Stimulated activated CD4-positive, alpha-beta T cell treated with anti-CD3 and anti-CD28 coated beads, TNF-alpha, amount 100 ng/mL, for 24 hours (primary cell): ENCODE data around the gene TCHHL1.
A peak's percentile ranks its signal among the peaks of the same experiment; 100 is the strongest.
"Not testable (repeated sequence)": the region's sequence is repeated elsewhere in the genome, so short reads cannot be mapped to it uniquely, and the experiment has no call there.

Experiments
- DNase-seq, 3 experiments: peaks; one replicate each; pipeline ENCODE4 v3.0.0-alpha.2; 2020; ENCODE audit warnings: low read depth in 3 of 3

TCHHL1 gene

GRCh38 chr1:152086760-152087159 lies 2.1 kb downstream of the TCHHL1 start:
- no peak for DNase-seq

GRCh38 chr1:152084853-152085252 lies 4.0 kb downstream of the TCHHL1 start:
- DNase-seq: no peak

DNA sequence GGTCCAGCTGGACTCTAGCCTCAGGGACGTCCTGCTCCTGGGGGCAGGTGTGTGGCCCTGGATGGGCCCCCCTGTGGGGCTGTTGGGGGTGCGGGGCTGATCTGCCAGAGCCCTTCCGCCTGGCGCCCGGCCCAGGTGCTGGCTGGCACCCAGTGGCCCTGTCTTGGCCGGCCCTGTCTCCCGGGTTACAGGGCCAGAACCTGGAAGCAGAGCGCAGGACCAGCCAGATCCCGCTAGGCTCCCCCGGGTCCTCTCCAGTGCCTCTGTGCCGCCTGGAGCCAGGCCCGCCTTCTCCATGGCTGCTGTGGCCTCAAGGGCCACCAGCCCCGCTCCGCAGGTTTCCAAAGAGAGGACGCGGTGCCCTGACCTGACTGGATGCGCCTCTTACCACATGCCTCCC lies 7.8 kb downstream of the TCHHL1 start:
- DNase-seq: not testable (repeated sequence)

DNA sequence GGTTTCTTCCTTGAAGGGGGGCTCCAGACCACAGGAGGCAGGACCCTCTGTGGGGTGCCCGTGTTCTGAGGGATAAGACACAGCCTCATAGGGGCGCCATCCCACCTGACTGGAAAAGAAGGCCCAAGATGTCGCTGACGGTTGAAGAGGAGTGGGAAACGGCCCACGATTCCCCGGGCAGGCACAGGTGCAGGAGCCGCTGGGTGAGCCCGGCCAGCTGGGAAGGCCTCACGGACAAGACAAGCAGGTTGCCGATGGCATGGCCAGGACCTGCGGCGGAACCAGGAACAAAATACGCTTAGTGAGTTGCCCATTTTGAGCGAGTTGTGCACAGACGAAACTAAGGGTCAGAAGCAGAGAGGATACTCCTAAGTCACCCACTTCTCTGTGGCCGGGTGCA lies 8.4 kb downstream of the TCHHL1 start:
- not testable (repeated sequence) for DNase-seq

GRCh38 chr1:152078831-152079441 lies 9.9 kb downstream of the TCHHL1 start:
- DNase-seq: no peak

DNA sequence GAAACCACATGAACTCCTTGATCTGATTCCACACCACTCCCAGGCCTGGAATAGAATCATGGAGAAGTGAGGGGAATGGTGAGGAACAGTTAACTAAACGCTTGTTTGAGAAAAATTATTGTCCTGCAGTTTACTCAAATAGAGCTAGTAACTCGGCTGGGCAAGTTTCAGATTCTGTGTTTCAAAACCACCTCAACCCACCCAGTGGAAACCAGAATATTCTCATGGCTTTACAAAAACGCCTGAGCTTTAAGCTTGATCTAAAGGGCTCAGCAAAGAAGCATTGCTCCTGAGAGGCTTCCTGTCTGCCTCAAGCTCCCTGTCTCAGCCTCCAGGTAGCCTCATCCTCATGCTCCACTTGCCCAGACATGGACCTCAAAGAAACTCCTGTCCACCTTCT lies 16.6 kb downstream of the TCHHL1 start:
- no peak for DNase-seq

DNA sequence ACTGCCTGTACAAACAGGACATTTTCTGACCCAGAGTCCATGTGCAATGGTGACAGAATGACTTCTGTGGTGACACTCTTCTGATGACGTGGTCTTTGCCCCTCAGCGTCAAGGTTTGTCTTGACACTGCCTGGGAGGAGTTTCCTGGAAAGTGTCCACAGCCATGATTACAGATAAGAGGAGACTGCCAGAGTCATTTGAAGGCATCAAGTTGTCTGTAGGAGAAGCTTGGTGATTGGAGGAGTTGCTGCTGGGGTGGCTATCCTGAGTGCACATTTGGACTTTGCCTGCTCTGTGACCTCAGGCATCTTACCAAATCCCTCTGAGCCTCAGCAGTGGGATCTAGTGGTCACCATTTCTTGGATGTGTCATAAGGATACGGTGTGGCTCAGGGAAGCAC lies 17.7 kb downstream of the TCHHL1 start:
- no peak for DNase-seq

DNA sequence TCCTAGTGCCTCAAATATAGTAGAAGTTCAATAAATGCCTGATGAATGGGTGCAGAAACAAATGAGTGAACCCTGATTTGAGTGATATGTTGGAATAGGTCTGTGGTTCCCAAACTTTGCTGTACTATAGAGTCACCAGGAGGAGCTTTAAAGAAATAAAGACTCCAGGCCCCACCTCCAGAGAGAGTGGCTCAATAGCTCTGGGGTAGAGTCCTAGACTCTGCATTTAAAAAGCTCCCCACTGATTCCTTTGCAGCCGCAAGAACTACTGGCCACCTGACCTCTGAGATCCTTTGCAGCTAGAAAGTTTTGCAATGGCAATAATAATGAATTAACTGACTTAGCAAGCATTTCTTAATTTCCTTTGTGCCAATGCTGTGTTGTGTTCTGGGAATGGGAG lies 20.9 kb downstream of the TCHHL1 start:
- DNase-seq: no peak

DNA sequence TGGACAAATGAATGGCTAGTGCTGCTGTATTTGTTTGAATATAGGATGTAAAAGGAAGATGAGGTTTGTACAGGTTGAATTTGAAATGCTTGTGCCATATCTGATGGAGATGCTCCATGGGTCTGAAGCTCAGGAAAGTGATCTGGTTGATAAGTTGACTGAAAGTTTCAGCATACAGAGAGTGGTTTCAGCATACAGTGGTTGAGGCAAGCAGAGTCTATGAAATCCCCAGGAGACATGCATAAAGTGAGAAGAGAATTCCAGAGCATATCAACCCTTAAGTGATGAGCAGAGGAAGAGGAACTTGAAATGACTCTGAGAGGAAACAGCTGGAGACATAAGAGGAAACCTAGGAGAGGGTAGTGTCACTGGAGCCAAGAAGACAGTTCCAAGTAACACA lies 21.7 kb downstream of the TCHHL1 start:
- DNase-seq: no peak

GRCh38 chr1:152061952-152062351 lies 26.9 kb downstream of the TCHHL1 start:
- no peak for DNase-seq

DNA sequence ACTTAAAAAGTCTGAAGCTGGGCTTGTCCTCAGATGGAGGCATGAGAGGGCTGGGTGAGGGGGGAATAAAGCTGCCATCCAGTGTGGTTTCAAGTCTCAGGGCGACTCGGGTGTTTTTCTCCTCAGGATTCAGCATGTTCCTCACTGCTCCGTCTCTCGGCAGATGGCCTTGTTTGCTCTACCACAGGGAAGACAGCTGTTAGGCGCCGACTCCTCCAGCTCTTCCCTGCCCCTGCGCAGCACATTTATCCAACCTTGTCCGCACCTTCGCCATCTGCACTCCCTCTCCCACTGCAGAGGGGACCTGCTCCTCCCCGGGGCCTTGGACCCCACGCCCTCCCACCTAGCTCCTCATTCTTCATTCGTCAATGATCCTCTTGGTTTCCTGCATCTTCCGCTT lies 35.5 kb downstream of the TCHHL1 start:
- no peak for DNase-seq

DNA sequence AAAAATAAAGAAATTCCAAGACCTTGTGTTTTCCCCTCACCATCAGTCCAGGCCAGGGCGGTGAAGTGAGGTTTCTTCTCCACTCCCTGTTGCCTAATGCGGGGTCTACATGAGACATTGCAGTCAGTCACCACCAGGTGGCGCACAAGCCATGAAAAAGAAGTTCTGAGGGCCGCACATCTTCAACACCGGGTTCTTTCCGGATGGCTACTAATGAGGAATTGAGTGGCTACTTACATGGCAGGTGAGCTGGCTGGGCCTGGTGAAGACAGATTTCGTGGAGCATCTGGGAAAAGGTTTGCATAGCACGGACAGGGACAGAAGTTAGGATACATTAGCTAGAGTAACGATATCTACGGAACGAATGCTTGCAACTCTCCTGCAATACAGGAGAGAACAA lies 36.3 kb downstream of the TCHHL1 start:
- peak; percentile 70 to 81 (median 79) for DNase-seq

GRCh38 chr1:152050886-152051675 lies 37.8 kb downstream of the TCHHL1 start:
- DNase-seq: no peak

GRCh38 chr1:152049291-152050083 lies 39.4 kb downstream of the TCHHL1 start:
- DNase-seq: no peak

- peak; percentile 28 to 61 (median 42) for DNase-seq
Observed at GRCh38 chr1:152048416-152049009, 40.4 kb downstream of the TCHHL1 start.

DNA sequence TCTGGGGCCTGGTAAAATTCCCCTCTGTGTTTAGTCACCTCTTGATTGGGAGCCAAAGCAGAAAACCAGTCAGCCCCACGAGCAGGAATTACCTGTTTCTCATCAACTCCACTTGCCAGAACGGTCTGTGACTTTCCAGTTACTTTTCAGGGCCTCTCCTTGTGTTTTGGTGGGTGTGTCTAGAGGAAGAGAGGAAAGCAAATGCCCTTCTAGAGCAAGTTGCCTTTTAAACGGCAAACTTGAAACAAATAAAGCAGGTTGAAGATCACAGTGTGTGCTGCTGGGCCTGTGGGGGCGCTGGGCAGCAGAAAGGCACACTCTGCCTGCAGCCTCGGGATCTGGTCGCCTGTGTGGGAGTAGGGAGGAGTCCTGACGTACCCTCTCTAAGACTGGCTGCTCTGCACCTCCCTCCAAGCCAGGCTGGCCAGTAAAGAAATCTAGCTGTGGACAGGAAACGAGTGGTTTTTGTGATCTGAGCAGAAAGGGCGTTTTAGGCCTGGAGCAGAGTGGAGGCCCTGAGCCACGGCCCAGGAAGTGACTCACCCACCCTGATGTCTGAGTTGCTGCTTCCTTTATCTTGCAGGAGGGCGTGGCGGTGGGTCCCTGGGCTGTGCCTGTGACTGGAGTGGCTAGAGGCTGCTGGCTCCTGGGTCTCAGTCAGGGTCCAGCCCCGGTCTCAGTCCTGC lies 41.0 kb downstream of the TCHHL1 start:
- DNase-seq: peak; percentile 65 to 86 (median 73)

GRCh38 chr1:152047413-152047729 lies 41.5 kb downstream of the TCHHL1 start:
- no peak for DNase-seq

GRCh38 chr1:152044386-152044785 lies 44.5 kb downstream of the TCHHL1 start:
- DNase-seq: no peak

- DNase-seq: no peak
Observed at GRCh38 chr1:152043870-152044269, 45.0 kb downstream of the TCHHL1 start.

- no peak for DNase-seq
Observed at GRCh38 chr1:152042030-152042429, 46.8 kb downstream of the TCHHL1 start.

DNA sequence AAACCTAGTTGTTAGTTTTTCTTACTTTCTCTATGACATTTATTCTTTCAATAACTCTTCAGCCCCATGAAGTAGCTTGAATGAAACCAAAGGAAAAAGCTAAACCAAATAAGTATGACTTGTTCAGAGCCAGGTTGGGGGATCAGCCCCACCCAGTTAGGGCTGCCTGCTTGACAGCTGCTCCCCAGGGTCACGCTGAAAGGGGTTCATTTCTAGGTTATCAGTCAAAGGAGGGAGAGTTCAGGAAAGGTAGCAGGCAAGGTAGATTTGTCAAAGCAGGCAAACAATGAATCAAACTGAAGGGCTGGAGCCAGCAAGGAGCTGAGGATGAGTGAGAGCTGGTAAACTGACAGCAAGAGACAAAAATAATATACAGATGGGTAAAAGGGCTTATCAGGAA lies 49.0 kb downstream of the TCHHL1 start:
- DNase-seq: no peak

DNA sequence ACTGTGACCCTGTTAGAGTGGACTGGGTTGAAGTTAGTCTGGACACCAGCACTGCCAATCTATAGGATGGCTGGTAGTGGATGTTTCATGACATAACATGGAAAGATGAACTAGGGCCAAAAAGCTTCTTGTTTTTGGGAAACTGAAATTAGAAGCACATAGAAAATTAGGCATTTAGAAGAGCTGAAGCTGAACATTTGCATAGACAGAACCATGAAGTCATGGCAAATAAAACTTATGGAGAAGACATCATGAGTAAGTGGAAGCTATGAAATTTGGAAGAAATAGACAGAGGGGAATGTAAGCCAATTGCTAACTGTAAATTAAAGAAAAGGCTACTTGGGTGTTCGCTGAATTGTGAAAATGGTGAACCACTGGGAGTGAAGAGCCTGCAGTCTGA lies 49.4 kb downstream of the TCHHL1 start:
- DNase-seq: no peak
